GM23248 (cell line): ENCODE data around the gene CST4. TPM values are rescaled to one million over a fixed set of nuclear protein-coding genes. Genes with fewer than 3 reads are reported as not detected.

Experiments used
- DNase-seq: peaks from one replicate; pipeline ENCODE4 v3.0.0-alpha.2; 2015
- H2AFZ ChIP-seq: fragments of 200-600 bp; sonication (generic); 2 replicates; pipeline ENCODE4 v1.6.1; 2016; ENCODE audit warnings: antibody characterized with exemption
- H3F3A ChIP-seq: fragments of 200-600 bp; sonication (generic); 2 replicates; pipeline ENCODE4 v1.6.1; 2016; ENCODE audit warnings: mild to moderate bottlenecking, antibody characterized with exemption, mixed run types; ENCODE audit not compliant: insufficient read depth
- H3K27ac ChIP-seq: fragments of 200-600 bp; sonication (generic); 2 replicates; pipeline ENCODE4 v1.5.1; 2016; ENCODE audit warnings: mild to moderate bottlenecking
- H3K27me3 ChIP-seq: fragments of 200-600 bp; sonication (generic); replicated peaks from 2 replicates; pipeline ENCODE4 v1.6.1; 2016; ENCODE audit warnings: mild to moderate bottlenecking; ENCODE audit not compliant: insufficient read depth
- H3K36me3 ChIP-seq: fragments of 200-600 bp; sonication (generic); 2 replicates; pipeline ENCODE4 v1.6.1; 2016; ENCODE audit warnings: low read depth, mild to moderate bottlenecking
- H3K4me1 ChIP-seq: fragments of 200-600 bp; sonication (generic); 2 replicates; pipeline ENCODE4 v1.6.1; 2016; ENCODE audit warnings: mild to moderate bottlenecking; ENCODE audit not compliant: insufficient read depth
- H3K4me2 ChIP-seq: fragments of 200-600 bp; sonication (generic); one replicate; pipeline ENCODE4 v1.6.1; 2016; ENCODE audit warnings: mild to moderate bottlenecking; ENCODE audit not compliant: unreplicated experiment
- H3K4me3 ChIP-seq: fragments of 200-600 bp; sonication (generic); 2 replicates; pipeline ENCODE4 v1.5.1; 2016; ENCODE audit warnings: mild to moderate bottlenecking
- H3K79me2 ChIP-seq: fragments of 200-600 bp; sonication (generic); 2 replicates; pipeline ENCODE4 v1.6.1; 2016; ENCODE audit warnings: mild to moderate bottlenecking; ENCODE audit not compliant: insufficient read depth
- H3K9ac ChIP-seq: fragments of 200-600 bp; sonication (generic); 2 replicates; pipeline ENCODE4 v1.6.1; 2016; ENCODE audit warnings: mild to moderate bottlenecking
- H3K9me2 ChIP-seq: fragments of 200-600 bp; sonication (generic); 2 replicates; pipeline ENCODE4 v1.6.1; 2016; ENCODE audit warnings: mixed run types, mild to moderate bottlenecking, moderate library complexity; ENCODE audit not compliant: insufficient read depth
- H3K9me3 ChIP-seq: fragments of 200-600 bp; sonication (generic); one replicate; pipeline ENCODE4 v1.6.1; 2017; ENCODE audit warnings: low read depth
- H4K20me1 ChIP-seq: fragments of 200-600 bp; sonication (generic); 2 replicates; pipeline ENCODE4 v1.6.0; 2016; ENCODE audit not compliant: insufficient read depth
- EZH2 ChIP-seq: fragments of 200-600 bp; sonication (generic); IDR thresholded peaks from 2 replicates; pipeline ENCODE4 v1.6.1; 2018; ENCODE audit warnings: antibody characterized with exemption, mild to moderate bottlenecking; ENCODE audit not compliant: insufficient read depth, poor library complexity, severe bottlenecking
- EZH2phosphoT487 ChIP-seq: fragments of 200-600 bp; sonication (generic); IDR thresholded peaks from 2 replicates; pipeline ENCODE4 v1.6.1; 2018; ENCODE audit warnings: antibody characterized with exemption, moderate library complexity, mild to moderate bottlenecking, low read depth; ENCODE audit not compliant: insufficient read depth
- WGBS, 2 experiments: methylation state at CpG; one replicate each; pipeline ENCODE4 v1.1.6; 2015 to 2017; ENCODE audit warnings: low lambda C conversion rate in 2 of 2, low coverage in 1 of 2; ENCODE audit errors: missing lambda C conversion rate in 2 of 2; 5-methylcytosine and 5-hydroxymethylcytosine counted together
- in situ Hi-C: fragments of 300-500 bp; cut with MboI; formaldehyde crosslinking; loops from 2 replicates; pipeline ENCODE4 v1.15.0; 2020
- polyA plus RNA-seq: library from polyadenylated mRNA; unstranded; fragments of >200 nt; fragmentation: Nextera tagmentation; extraction: Ambion mirVana; gene quantifications from 2 replicates; pipeline ENCODE4 v1.2.1, GENCODE V29; 2016
- total RNA-seq: library from RNA; depleted of rRNA; stranded (reverse); fragments of >200 nt; shearing (Covaris generic); gene quantifications from 2 replicates; pipeline ENCODE4 v1.2.3, GENCODE V29; 2014

Gene CST4
- total and polyA plus RNA-seq, 2 experiments from 2014 or later: not detected

- H3K27me3 ChIP-seq: no peaks in the 10 kb centered on the region
- H3F3A ChIP-seq: no peaks in the 10 kb centered on the region
- H3K4me1 ChIP-seq: no peaks in the 10 kb centered on the region; the same call in 1 of the 2 replicates
- no peak overlapping the region for H3K27ac ChIP-seq
- no peak overlapping the region for H3K9ac ChIP-seq
- H4K20me1 ChIP-seq: no peaks in the 10 kb centered on the region
- H3K36me3 ChIP-seq: no peaks in the 10 kb centered on the region
- no peak overlapping the region for H3K4me2 ChIP-seq
- in situ Hi-C loops: no loop called here
- peak; percentile 13 for DNase-seq
- H3K79me2 ChIP-seq: no peaks in the 10 kb centered on the region
- no peak overlapping the region for H3K4me3 ChIP-seq
- WGBS, 2 experiments: 15 to 17% methylated on average over 20 to 23 of the region's 23 CpGs
- H3K9me2 ChIP-seq: no peaks in the 10 kb centered on the region
- TF ChIP-seq EZH2 (no peak), EZH2phosphoT487 (no peak)
- no peaks in the 10 kb centered on the region for H3K9me3 ChIP-seq
- peak overlapping the region; percentile 71 for H2AFZ ChIP-seq
Observed at GRCh38 chr20:23655491-23656211, 33.2 kb downstream of the CST4 start.

DNA sequence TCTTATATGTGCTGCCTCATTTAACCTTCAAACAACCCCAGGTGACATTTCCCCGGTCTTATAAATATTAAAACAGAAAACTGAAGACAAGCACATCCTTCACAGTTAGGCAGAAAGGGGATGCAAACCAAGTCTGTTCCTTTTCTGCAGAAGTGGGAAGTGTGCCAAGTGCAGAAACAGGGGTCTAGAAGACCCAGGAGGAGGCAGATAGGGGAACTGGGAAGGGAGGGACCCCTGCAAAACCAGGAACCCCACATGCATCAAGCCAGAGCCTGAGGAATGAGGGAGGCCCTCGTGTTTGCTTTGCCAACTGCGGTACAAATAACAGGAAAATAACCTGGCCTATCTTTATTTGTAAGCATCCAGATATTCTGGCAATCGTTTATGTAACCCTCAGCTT lies 34.1 kb downstream of the CST4 start:
- no peak for DNase-seq
- no peaks in the 10 kb centered on the region for H3K27me3 ChIP-seq
- TF ChIP-seq EZH2: no peak
- no peak for TF ChIP-seq EZH2phosphoT487
- H3K79me2 ChIP-seq: no peaks in the 10 kb centered on the region
- no peak overlapping the region for H3K9ac ChIP-seq
- H3K27ac ChIP-seq: no peak overlapping the region
- in situ Hi-C loops: no loop called here
- H3K4me2 ChIP-seq: no peak overlapping the region
- H2AFZ ChIP-seq: 0 out of 2 replicates have a peak overlapping the region, but pooled peaks have one; percentile 71
- H3K4me1 ChIP-seq: no peaks in the 10 kb centered on the region; the same call in 1 of the 2 replicates
- H3K4me3 ChIP-seq: no peak overlapping the region
- H4K20me1 ChIP-seq: no peaks in the 10 kb centered on the region
- H3K9me3 ChIP-seq: no peaks in the 10 kb centered on the region
- H3K9me2 ChIP-seq: no peaks in the 10 kb centered on the region
- 35 to 41% methylated on average over 4 of the region's 4 CpGs for WGBS, 2 experiments
- no peaks in the 10 kb centered on the region for H3F3A ChIP-seq
- H3K36me3 ChIP-seq: no peaks in the 10 kb centered on the region

DNA sequence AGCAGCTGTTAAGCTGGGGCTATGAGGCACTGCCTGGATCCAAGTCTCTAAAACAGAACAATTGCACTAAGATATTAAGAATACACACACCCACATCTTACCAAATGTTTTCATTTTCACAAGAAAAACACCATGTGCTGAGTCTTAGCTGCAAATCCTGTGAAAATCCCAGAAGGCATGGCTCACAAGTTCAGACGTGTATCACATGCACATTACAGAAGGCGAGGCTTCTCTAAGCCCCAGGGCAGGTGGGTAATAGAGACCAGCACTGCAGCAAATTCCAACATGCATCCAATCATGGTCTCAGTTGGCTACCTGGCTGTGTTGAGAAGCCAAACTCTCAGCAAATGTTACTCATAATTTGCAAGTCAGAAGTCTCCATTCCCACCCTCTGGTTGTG lies 34.8 kb downstream of the CST4 start:
- H2AFZ ChIP-seq: no peak overlapping the region
- no peaks in the 10 kb centered on the region for H3K27me3 ChIP-seq
- TF ChIP-seq EZH2: no peak
- no peak for TF ChIP-seq EZH2phosphoT487
- no peaks in the 10 kb centered on the region; the same call in 1 of the 2 replicates for H3K4me1 ChIP-seq
- no peak for DNase-seq
- H4K20me1 ChIP-seq: no peaks in the 10 kb centered on the region
- H3K9me2 ChIP-seq: no peaks in the 10 kb centered on the region
- H3K4me3 ChIP-seq: no peak overlapping the region
- no peaks in the 10 kb centered on the region for H3F3A ChIP-seq
- H3K9me3 ChIP-seq: no peaks in the 10 kb centered on the region
- H3K79me2 ChIP-seq: no peaks in the 10 kb centered on the region
- no peaks in the 10 kb centered on the region for H3K36me3 ChIP-seq
- 38% methylated on average over 2 of the region's 2 CpGs for WGBS, 2 experiments
- no peak overlapping the region for H3K27ac ChIP-seq
- no peak overlapping the region for H3K9ac ChIP-seq
- in situ Hi-C loops: no loop called here
- H3K4me2 ChIP-seq: no peak overlapping the region

DNA sequence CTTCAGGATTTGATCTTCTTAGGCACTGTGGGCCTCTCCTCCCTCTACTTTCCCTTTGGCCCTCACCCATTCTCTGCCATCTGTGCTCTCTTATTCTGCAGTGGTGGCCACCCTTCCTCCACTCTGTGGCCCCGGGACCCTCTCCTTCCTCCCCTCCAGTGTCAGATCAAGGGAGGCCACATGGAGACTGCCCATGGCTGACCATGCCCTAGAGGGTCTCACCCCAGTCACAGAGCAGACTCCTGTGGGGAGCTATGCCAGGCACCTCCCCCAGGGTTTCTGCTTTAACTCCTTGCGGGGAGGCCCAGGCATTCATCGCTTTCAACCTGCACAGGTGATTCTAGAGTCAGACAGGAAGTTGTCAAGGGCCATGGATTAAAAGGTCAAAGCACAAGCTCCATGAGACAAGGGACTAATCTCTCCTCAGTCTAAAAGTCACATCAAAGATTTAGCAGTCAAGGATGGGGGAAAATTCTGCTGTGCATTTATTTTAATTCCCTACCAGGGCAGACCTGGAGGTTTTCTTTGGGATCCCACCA lies 35.4 kb downstream of the CST4 start:
- Histone ChIP-seq H3K79me2 (no peaks in the 10 kb centered on the region), H3K9ac (no peak overlapping the region), H3K4me2 (no peak overlapping the region), H3K27me3 (no peaks in the 10 kb centered on the region), H2AFZ (no peak overlapping the region), H3K9me2 (no peaks in the 10 kb centered on the region), H3K9me3 (no peaks in the 10 kb centered on the region), H3K4me3 (no peak overlapping the region), H3K36me3 (no peaks in the 10 kb centered on the region), H4K20me1 (no peaks in the 10 kb centered on the region), H3K27ac (no peak overlapping the region), H3F3A (no peaks in the 10 kb centered on the region), H3K4me1 (no peaks in the 10 kb centered on the region; the same call in 1 of the 2 replicates)
- 64 to 67% methylated on average over 3 of the region's 3 CpGs for WGBS, 2 experiments
- in situ Hi-C loops: no loop called here
- no peak for DNase-seq
- no peak for TF ChIP-seq EZH2
- no peak for TF ChIP-seq EZH2phosphoT487
